AG04450 (cell line): ENCODE results near the gene MPDZ. TPM values are rescaled to one million over a fixed set of nuclear protein-coding genes. Genes with fewer than 3 reads are reported as not detected.

Source experiments
- CTCF ChIA-PET: fragments of 300-600, 350-600 bp; formaldehyde crosslinking; extraction: SDS; loops from one replicate; lab custom pipeline; 2022; ENCODE audit warnings: antibody characterized with exemption, inconsistent platforms; lab: Charles Lee
- POLR2A ChIA-PET: fragments of 350-600 bp; formaldehyde crosslinking; extraction: SDS; loops from one replicate; lab custom pipeline; 2021; ENCODE audit warnings: antibody characterized with exemption, inconsistent platforms; lab: Yijun Ruan, JAX
- DNase-seq: peaks from one replicate; pipeline ENCODE4 v3.0.0-alpha.2; 2011; ENCODE audit warnings: low read depth, low spot score
- H3K27ac ChIP-seq: one replicate; pipeline ENCODE4 v1.5.1; 2012; ENCODE audit warnings: low read depth, low read length, control low read depth
- H3K27me3 ChIP-seq: one replicate; pipeline ENCODE4 v1.6.0; 2012; ENCODE audit warnings: low read length; ENCODE audit not compliant: control insufficient read depth, insufficient read depth
- H3K4me3 ChIP-seq: 2 replicates; pipeline ENCODE4 v1.5.1; 2011; ENCODE audit warnings: mild to moderate bottlenecking, low read depth, low read length, control low read depth
- H3K9me3 ChIP-seq: 2 replicates; pipeline ENCODE4 v1.5.1; 2012; ENCODE audit warnings: low read length; ENCODE audit not compliant: control insufficient read depth, insufficient read depth
- polyA plus RNA-seq: library from polyadenylated mRNA; depleted of rRNA; stranded (reverse); fragments of >200 nt; gene quantifications from 2 replicates; pipeline ENCODE4 v1.2.3, GENCODE V29; 2011
- TF ChIP-seq, protein P1 (sequence below): IDR thresholded peaks from 2 replicates; pipeline ENCODE4 v1.5.1; 2011; ENCODE audit warnings: low read depth, low read length, control low read depth, inconsistent platforms

The MPDZ gene
- polyA plus RNA-seq, 1 experiment: 31.6 TPM

GRCh38 chr9:13215791-13216554 lies 63.5 kb downstream of the MPDZ start:
- Histone ChIP-seq H3K27ac (no peak overlapping the region), H3K9me3 (no peaks in the 10 kb centered on the region), H3K4me3 (no peak overlapping the region), H3K27me3 (no peaks in the 10 kb centered on the region)
- TF ChIP-seq, protein P1, sequence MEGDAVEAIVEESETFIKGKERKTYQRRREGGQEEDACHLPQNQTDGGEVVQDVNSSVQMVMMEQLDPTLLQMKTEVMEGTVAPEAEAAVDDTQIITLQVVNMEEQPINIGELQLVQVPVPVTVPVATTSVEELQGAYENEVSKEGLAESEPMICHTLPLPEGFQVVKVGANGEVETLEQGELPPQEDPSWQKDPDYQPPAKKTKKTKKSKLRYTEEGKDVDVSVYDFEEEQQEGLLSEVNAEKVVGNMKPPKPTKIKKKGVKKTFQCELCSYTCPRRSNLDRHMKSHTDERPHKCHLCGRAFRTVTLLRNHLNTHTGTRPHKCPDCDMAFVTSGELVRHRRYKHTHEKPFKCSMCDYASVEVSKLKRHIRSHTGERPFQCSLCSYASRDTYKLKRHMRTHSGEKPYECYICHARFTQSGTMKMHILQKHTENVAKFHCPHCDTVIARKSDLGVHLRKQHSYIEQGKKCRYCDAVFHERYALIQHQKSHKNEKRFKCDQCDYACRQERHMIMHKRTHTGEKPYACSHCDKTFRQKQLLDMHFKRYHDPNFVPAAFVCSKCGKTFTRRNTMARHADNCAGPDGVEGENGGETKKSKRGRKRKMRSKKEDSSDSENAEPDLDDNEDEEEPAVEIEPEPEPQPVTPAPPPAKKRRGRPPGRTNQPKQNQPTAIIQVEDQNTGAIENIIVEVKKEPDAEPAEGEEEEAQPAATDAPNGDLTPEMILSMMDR: no peak
- ChIA-PET CTCF (interaction anchor here (0.5 to 1.6 kb wide), 7 partner anchors 33 to 1138 kb away, joined by 3 to 11 read pairs (median 3); no protein-coding TSS in a partner anchor), POLR2A (no interaction called here)
- no peak for DNase-seq

DNA sequence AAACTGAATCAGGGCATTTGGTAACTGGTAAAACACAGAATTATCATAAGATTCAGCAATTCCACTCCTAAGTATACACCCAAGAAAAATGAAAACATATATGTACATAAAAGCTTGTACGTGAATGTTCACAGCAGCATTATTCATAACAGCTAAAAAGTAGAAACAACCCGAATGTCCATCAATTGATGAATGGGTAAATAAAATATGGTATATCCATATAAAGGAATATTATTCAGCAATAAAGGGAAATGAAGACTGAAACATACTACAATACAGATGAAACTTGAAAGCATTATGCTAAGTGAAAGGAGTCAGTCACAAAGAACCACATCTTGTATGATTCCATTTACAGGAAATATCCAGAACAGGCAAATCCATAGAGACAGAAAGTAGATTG lies 65.5 kb downstream of the MPDZ start:
- no peak overlapping the region for H3K27ac ChIP-seq
- no peaks in the 10 kb centered on the region for H3K9me3 ChIP-seq
- no peaks in the 10 kb centered on the region for H3K27me3 ChIP-seq
- POLR2A ChIA-PET: no interaction called here
- CTCF ChIA-PET: interaction anchor here (0.7 to 0.9 kb wide), 2 partner anchors 57 to 137 kb away, joined by 3 read pairs; no protein-coding TSS in a partner anchor
- H3K4me3 ChIP-seq: no peak overlapping the region
- TF ChIP-seq, protein P1: no peak
- no peak for DNase-seq

GRCh38 chr9:13213337-13213736 lies 66.2 kb downstream of the MPDZ start:
- Histone ChIP-seq H3K4me3 (no peak overlapping the region), H3K27me3 (no peaks in the 10 kb centered on the region), H3K27ac (no peak overlapping the region), H3K9me3 (no peaks in the 10 kb centered on the region)
- TF ChIP-seq, protein P1: peak; percentile 34
- CTCF ChIA-PET: no interaction called here
- no peak for DNase-seq
- POLR2A ChIA-PET: no interaction called here

DNA sequence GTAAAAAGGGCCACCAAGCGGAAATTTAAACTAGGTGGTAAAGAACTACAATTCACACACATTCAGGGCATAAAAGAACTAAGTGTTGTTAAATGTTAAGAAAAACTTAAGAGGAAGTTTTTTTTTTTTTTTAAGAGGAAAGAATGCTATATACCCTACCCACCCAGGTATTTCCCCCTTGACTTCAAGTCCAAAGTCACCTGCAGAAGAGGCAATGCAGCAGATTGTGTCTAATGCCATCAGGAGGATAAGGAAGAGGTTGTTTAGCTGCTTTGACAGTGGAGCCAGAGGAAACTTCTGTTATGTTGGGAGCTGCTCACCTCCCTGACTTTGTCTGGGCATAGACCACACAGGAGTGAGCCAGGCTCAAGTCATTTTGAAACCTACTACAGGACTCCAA lies 69.2 kb downstream of the MPDZ start:
- ChIA-PET CTCF (interaction anchor here (1.6 kb wide), 1 partner anchor 121 kb away, joined by 3 read pairs; no protein-coding TSS in a partner anchor), POLR2A (no interaction called here)
- no peak for DNase-seq
- Histone ChIP-seq H3K9me3 (no peaks in the 10 kb centered on the region), H3K27ac (no peak overlapping the region), H3K4me3 (no peak overlapping the region), H3K27me3 (no peaks in the 10 kb centered on the region)
- TF ChIP-seq, protein P1: no peak

DNA sequence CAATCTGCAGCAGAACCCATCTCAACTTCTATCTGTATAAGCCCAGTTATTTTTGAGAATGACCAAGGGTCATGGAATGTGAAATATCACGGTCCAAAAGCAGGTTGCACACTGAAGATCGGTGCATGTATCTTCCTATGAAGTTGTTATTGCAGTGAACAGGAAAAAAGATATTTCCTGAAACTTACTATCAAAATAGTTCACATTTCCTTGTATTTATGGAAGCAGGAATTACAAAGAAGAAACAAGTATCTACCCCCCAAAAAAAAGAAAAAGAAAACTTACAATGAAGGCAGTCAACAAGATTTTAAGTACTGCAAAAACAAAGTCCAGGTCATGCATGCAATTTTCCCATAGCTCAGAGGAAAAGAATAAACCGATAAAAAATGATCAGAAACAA lies 70.0 kb downstream of the MPDZ start:
- ChIA-PET POLR2A (no interaction called here), CTCF (interaction anchor here (1.6 kb wide), 1 partner anchor 121 kb away, joined by 3 read pairs; no protein-coding TSS in a partner anchor)
- DNase-seq: no peak

More for the DNA sequence above, 70.0 kb downstream of the MPDZ start:
- no peaks in the 10 kb centered on the region for H3K27me3 ChIP-seq
- H3K9me3 ChIP-seq: no peaks in the 10 kb centered on the region
- H3K4me3 ChIP-seq: no peak overlapping the region
- TF ChIP-seq, protein P1: no peak
- no peak overlapping the region for H3K27ac ChIP-seq
